ENCODE measurements around the gene MYL5.
"Not testable (repeated sequence)": the region's sequence is repeated elsewhere in the genome, so short reads cannot be mapped to it uniquely, and the experiment has no call there.

The MYL5 gene

DNA sequence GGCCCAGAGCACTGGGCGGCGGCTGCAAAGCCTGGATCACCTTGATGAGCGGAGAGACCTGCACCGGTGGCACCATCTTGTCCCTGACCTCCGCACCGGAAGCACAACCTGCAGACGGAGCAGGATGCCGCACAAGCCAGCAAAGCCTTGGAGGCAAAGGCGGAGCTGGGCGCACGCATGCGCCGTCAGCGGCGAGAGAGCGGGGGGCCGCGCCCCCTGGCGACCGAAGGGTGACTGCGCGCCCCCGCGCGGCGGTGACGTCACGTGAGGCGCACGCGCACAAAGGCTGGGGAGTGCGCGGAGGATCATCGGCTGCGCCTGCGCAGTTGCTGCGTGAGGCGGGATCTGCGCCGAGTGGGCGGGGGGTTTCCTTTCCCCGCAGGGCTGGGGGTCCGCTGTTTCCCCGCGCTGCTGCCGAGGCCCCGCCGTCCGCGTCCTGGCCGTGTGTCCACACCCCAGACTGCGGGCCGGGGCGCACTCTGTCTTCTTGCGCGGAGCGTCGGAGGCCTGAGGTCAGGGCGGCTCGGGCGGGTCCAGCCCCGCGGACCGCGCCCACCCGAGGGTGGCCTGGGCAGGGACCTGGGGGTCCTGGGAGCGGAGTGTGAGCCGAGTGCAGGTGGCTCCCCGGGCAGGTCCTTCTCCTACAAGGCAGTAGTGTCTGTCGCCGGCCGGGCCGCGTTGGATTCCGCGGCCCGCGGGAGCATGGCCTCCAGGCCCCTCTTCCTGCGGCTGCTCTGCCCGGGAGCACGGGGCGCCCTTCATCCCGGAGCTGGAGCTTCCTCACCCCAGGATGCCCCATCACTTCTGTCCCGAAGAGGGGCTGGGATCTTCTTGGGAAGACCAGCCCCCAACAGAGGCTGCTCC lies at the start of gene MYL5, which contains the start of gene ATP5ME:
MYL5 (plus strand) TSS at position 371 of the 864 bp plus-strand sequence. CDS start 3,485 bp downstream, outside the sequence.
ATP5ME (minus strand) TSS at position 105 of the 864 bp plus-strand sequence; CDS start at position 76, 29 bp downstream.
- peak; percentile 86 to 97 for DNase-seq

GRCh38 chr4:624705-625590 lies 49.4 kb upstream of the MYL5 start, which contains the start of gene PDE6B:
PDE6B (plus strand) TSS chr4:625573; CDS start chr4:625627, 54 bp downstream.
- no peak for DNase-seq

DNA sequence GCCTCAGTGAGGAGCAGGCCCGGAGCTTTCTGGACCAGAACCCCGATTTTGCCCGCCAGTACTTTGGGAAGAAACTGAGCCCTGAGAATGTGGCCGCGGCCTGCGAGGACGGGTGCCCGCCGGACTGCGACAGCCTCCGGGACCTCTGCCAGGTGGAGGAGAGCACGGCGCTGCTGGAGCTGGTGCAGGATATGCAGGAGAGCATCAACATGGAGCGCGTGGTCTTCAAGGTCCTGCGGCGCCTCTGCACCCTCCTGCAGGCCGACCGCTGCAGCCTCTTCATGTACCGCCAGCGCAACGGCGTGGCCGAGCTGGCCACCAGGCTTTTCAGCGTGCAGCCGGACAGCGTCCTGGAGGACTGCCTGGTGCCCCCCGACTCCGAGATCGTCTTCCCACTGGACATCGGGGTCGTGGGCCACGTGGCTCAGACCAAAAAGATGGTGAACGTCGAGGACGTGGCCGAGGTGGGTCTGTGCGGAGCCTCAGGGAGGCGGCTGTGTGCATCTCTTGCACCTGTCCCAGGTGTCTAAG lies 48.6 kb upstream of the MYL5 start:
- no peak for DNase-seq

GRCh38 chr4:626201-627091 lies 47.9 kb upstream of the MYL5 start:
- no peak for DNase-seq

DNA sequence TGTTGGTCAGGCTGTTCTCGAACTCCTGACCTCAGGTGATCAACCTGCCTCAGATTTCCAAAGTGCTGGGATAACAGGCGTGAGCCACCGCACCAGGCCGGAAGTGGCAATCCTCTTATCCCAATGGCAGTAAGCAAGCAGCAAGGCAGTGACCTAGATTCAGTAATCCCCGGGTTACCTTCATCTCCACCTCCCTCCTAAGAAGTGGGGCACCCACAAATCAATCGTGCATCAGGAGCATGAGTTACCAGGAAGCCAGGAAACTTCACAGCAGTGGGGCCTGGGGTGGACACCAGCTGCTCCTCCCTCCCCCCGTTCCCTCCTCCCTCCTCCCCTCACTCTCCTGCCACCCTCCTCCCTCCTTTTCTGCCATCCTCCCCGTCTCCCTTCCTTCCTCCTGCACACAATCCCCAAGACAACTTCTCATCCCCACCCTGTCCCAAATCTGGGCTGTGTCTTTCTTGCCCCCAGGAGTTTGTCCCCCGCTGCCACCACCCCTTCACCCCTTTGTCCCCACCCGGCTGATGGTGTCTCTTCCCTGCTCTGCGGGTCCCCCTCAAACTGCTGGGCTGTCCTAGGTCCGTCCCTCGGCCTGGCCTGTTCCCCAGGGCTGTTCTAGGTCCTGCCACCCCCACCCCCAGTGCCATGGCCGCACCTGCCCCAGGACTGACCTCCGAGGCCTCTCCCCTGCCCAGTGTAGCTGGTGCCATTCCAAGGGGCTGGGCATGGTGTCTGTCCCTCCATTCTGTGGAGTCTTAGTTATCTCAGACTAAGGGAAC lies 46.8 kb upstream of the MYL5 start:
- DNase-seq, result no peak

GRCh38 chr4:628311-628741 lies 46.0 kb upstream of the MYL5 start:
- DNase-seq, result no peak

DNA sequence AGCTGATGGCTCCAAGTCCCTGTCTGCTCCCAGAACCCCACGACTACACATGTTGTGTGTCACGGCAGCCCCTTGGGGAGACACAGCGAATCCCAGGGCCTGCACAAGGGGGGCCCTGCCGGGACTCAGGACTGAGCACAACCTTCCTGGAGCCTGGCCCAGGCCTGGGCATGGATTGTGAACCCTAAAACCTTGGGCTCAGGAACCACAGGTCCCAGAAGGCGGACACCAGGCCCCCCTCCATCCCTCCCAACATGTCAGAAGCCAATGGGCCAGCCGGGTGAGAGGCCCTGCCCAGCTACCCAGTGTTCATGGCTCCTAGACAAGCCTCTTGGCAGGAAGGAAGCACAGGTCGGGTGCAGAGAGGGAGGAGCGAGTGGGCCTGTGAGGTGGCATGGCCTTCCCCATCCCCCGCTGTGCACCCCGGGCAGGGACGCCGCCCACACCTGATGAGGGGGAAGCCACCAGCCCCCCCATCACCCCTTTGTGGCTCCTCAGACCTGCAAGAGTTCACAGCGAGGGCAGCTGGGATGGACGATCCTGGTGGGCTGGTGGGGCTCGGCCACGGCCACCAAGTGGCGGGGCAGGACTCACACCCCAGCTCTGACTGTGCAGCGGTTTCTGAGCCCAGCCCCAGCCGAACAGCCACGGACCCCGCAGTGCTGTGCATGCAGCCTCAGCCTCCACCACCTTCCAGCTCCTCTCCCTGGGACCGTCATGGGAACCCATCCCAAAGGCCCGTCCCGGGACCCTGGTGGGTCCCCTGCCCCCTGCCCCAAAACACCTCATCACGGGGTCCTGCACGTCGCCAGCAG lies 45.3 kb upstream of the MYL5 start:
- DNase-seq, result no peak

DNA sequence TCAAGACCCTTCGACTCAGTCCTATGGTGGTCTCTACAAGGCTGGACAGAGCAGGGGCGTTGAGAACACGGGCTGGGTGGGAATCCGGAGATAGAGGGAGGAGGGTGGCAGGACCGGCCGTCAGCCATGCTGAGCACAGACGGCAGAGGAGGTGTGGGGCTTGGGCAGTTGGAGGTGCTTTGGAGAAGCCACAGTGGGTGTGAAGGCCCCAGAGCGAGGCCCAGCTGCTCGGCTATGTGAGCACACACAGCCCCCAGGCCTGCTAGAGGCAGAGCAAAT lies 44.8 kb upstream of the MYL5 start:
- DNase-seq, result no peak

- no peak for DNase-seq
Measured at GRCh38 chr4:629915-630641, 44.3 kb upstream of the MYL5 start.

GRCh38 chr4:630656-631055 lies 43.7 kb upstream of the MYL5 start:
- no peak for DNase-seq

DNA sequence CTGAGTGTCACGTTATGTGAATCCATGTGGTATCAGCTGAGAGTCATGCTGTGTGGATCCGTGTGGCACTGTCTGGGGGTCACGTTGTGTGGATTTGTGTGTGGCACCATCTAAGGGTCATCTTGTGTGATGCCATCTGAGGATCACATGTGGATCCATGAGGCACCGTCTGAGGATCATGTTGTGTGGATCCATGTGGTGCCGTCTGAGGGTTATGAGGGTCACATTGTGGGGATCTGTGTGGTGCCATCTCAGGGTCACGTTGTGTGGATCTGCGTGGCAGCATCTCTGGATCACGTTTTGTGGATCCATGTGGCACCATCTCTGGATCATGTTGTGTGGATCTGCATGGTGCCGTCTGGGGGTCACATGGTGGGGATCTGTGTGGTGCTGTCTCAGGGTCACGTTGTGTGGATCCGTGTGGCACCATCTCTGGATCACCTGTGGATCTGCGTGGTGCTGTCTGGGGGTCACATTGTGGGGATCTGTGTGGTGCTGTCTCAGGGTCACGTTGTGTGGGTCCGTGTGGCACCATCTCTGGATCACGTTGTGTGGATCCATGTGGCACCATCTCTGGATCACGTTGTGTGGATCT lies 42.0 kb upstream of the MYL5 start:
- no peak for DNase-seq

DNA sequence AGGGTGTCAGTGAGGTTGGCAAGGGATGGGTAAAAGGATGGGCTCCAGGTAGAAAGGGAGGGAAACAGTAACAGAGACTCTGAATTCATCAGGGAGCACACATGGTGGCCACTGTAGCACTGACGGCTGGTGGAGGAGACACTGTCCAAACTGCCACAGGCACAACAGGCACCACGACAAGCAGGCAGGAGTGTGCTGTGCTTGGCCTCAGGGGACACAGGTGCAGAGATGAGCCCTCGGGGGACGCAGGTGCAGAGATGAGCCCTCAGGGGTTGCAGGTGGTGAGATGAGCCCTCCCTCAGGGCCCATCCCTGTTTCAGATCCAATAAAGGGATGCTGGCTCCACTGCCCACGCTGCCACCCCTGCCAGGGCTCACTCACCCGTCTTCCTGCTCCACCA lies 41.4 kb upstream of the MYL5 start:
- no peak for DNase-seq

DNA sequence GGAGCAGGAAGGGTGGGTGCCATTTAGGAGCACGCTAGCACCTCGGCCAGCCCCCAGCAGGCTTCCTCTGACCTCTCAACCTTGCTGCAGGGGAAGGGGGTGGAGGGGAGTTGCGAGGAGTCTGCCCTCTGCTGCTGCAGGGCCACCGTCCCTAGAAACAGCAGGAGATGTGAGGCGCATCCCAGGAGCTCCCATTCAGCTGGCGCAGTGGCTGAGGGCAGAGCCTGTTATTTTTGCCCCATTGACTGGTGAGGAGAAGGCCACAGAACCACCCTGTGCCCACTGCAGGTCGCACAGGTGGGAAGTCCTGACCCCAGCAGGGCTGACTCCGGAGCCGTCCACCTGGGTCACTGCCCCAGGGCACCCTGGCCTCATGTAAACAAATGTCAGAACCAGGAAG lies 40.9 kb upstream of the MYL5 start:
- no peak for DNase-seq

GRCh38 chr4:633976-634598 lies 40.3 kb upstream of the MYL5 start:
- no peak for DNase-seq

DNA sequence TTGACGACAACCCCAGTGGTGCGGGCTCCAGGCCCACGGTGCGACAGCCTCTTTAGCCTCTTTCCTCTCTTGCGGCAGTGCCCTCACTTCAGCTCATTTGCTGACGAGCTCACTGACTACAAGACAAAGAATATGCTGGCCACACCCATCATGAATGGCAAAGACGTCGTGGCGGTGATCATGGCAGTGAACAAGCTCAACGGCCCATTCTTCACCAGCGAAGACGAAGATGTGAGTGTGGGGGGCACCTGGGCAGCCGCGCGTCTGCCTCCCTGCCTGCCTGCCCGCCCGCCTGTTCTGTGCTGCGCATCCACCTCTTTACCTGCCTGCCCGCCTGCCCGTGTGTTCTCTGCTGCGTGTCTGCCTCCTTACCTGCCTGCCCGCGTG lies 39.8 kb upstream of the MYL5 start:
- no peak for DNase-seq

GRCh38 chr4:635066-635835 lies 39.1 kb upstream of the MYL5 start:
- DNase-seq, result not testable (repeated sequence)

- no peak for DNase-seq
Measured at GRCh38 chr4:635851-636627, 38.3 kb upstream of the MYL5 start.

All from NCI-H526 (cell line).